Osteoblast (primary cell): Measurements from ENCODE around the gene TCOF1. TPM values are rescaled to one million over a fixed set of nuclear protein-coding genes. Genes with fewer than 3 reads are reported as not detected.

ENCODE experiments used
- DNase-seq: peaks from one replicate; pipeline ENCODE4 v3.0.0; 2011; ENCODE audit warnings: low spot score, mixed read lengths; ENCODE audit not compliant: insufficient read length; ENCODE audit errors: missing footprints
- H2AFZ ChIP-seq: 2 replicates; pipeline ENCODE4 v1.6.0; 2011; ENCODE audit warnings: mild to moderate bottlenecking, low read length
- H3K27ac ChIP-seq: 2 replicates; pipeline ENCODE4 v1.5.1; 2011; ENCODE audit warnings: mild to moderate bottlenecking, low read depth, low read length, moderate library complexity
- H3K27me3 ChIP-seq: 2 replicates; pipeline ENCODE4 v1.6.0; 2012; ENCODE audit warnings: mild to moderate bottlenecking, control low read depth, inconsistent platforms, low read length, moderate library complexity; ENCODE audit not compliant: insufficient read depth
- H3K36me3 ChIP-seq: 2 replicates; pipeline ENCODE4 v1.5.1; 2011; ENCODE audit warnings: mild to moderate bottlenecking, low read length, control low read depth, moderate library complexity; ENCODE audit not compliant: insufficient read depth
- H3K4me1 ChIP-seq: 2 replicates; pipeline ENCODE4 v1.5.1; 2011; ENCODE audit warnings: mild to moderate bottlenecking, low read length, control low read depth, moderate library complexity; ENCODE audit not compliant: insufficient read depth
- H3K4me2 ChIP-seq: 2 replicates; pipeline ENCODE4 v1.6.0; 2011; ENCODE audit warnings: mild to moderate bottlenecking, low read length; ENCODE audit not compliant: insufficient read depth
- H3K4me3 ChIP-seq: fragments of 200-600 bp; sonication (generic); 3 replicates; pipeline ENCODE4 v1.5.1; 2012; ENCODE audit warnings: mild to moderate bottlenecking, low read length, inconsistent platforms; ENCODE audit not compliant: insufficient read depth
- H3K79me2 ChIP-seq: 2 replicates; pipeline ENCODE4 v1.6.0; 2012; ENCODE audit warnings: mild to moderate bottlenecking, low read length, control low read depth, inconsistent platforms; ENCODE audit not compliant: insufficient read depth
- H3K9me3 ChIP-seq: 2 replicates; pipeline ENCODE4 v1.5.1; 2011; ENCODE audit warnings: low read depth, low read length, control low read depth
- H4K20me1 ChIP-seq: 2 replicates; pipeline ENCODE4 v1.6.0; 2012; ENCODE audit warnings: mild to moderate bottlenecking, low read length, control low read depth; ENCODE audit not compliant: insufficient read depth
- CTCF ChIP-seq: IDR thresholded peaks from 2 replicates; pipeline ENCODE4 v1.5.1; 2011; ENCODE audit warnings: mild to moderate bottlenecking, low read depth, low read length, moderate library complexity; ENCODE audit errors: extremely low read depth
- total RNA-seq: library from RNA; depleted of rRNA; stranded (reverse); fragments of >200 nt; gene quantifications from 2 replicates; pipeline ENCODE4 v1.2.3, GENCODE V29; 2012

The TCOF1 gene
- total RNA-seq, 1 donor, result 12.3 TPM

DNA sequence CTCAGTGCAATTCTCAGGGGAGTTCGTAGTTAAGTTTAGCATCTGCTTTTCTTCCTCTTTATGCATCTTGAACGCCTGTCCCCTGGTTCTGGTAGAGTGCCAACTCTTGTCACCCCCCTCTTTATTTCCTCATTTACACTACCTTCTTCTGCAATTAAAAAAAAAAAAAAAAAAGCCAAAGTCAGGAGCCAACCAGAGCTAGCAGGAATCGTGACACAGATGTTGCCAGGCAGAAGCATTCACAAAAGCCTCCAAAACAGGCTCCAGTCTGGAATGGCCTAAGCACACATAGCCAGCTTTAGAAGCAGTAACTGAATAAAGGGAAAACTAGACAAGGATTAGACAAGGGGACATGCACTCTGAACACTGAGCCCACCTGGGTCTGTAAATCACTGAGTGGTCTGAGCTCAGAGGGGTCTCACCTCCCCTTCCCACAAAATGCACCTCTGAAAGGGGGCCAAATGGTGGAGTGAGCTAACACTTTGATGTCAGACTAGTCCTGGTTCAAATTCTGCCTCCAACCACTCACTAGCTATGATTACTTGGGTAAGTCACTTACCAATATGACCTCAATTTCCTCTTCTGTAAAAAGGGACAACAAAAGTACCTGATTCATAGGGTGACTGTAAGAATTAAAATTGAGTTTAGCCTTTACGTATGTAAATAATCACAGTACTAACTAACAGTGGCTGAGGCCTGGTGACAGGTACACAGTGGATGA is 53.2 kb downstream of the TCOF1 start:
- peak; percentile 90 for DNase-seq
- Histone ChIP-seq H4K20me1 (no peaks in the 10 kb centered on the region), H3K9me3 (no peaks in the 10 kb centered on the region), H3K27me3 (no peaks in the 10 kb centered on the region), H3K4me2 (peak overlapping the region; percentile 46), H3K4me3 (no peak overlapping the region), H2AFZ (peak overlapping the region; percentile 39), H3K79me2 (no peaks in the 10 kb centered on the region), H3K4me1 (peaks cover 8% of the 10 kb centered on the region), H3K36me3 (no peaks in the 10 kb centered on the region), H3K27ac (peak overlapping the region; percentile 29)
- TF ChIP-seq CTCF, result no peak

DNA sequence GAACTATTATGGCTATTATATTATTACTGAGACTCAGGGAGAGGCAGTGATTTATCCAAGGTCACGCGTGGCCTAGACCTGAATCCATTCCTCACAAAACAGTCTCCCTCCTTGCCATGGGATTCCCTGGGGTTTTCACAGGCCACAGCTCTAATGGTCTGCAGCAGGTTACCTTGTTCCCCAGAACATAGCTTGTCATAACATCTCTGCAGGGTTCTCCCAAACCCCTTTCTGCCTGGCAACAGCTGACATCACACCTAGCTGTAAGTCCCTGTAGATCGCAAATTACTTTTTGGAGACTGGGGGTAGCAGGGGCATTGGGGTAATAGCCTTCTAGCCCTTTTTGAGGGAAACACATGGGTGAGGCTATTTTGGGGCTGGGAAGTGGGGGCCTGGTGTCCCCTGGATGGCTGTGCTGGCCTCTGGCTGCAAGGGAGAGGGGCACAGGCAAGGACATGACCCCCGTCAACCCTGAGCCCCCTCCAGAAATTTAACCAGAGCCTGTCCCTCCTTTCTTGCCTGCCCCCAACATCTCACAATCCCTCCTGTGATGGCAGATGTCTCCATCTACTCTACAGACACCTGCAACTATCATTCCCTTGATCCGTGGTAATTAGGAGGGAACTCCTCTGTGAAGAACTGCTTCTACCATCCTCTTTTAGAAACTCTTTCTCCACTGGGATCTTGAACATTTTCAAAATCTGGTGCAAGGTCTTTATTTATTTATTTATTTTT is 53.9 kb downstream of the TCOF1 start:
- H3K4me1 ChIP-seq, result peaks cover 8% of the 10 kb centered on the region
- H3K9me3 ChIP-seq, result no peaks in the 10 kb centered on the region
- no peak for TF ChIP-seq CTCF
- H4K20me1 ChIP-seq, result no peaks in the 10 kb centered on the region
- H3K36me3 ChIP-seq, result no peaks in the 10 kb centered on the region
- H2AFZ ChIP-seq, result no peak overlapping the region
- H3K4me2 ChIP-seq, result peak overlapping the region; percentile 16
- DNase-seq, result peak; percentile 59
- no peaks in the 10 kb centered on the region for H3K27me3 ChIP-seq
- no peak overlapping the region for H3K4me3 ChIP-seq
- H3K27ac ChIP-seq, result peak overlapping the region; percentile 29
- no peaks in the 10 kb centered on the region for H3K79me2 ChIP-seq

DNA sequence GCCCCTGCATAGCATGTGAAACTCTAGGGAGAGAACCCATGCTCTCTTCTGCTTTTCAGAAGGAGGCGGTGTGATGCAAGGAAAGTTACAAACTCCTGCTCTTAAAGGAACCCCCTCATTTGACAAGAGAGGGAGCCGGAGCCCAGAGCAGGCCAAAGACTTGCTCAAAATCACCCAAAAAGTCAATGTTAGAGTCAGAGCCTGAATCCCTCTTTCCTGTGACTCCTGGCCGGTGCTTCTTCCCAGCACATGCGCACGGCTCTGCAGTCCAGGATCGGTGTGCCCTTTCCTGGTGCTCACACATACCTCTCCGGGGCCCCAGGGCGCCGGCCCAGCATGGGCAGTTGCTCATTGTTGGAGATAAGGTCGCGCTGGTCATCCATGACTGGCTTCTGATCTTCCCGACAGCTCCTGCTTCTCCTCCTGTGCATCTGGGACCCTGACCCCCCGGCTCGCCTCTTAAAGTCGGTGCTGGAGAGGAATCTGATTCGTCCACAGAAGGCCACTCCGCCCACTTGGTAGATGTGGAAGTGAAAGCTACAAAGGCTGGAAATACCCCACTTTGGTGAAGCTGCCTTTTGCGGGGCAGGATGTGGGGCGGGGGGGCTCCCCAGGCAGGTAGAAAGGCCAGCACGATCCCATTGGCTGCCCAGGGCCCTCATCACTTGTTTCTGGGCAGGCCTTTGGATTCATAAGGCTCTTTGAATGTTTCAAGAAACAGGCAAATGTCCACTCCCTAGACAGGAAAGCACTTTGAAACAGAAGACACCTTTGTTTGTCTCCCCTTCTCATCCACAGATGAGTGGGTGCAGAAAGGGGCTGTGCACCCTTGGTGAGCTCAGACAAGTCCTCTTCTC is 55.0 kb downstream of the TCOF1 start, which contains the start of gene CD74:
TSS of gene CD74 (minus strand) at position 592 of the 857 bp plus-strand sequence. CDS start at position 431, 161 bp downstream.
- peak within 1 kb of the TSS; percentile 93 for H2AFZ ChIP-seq
- H3K4me2 ChIP-seq, result peak within 1 kb of the TSS; percentile 84
- no peak for TF ChIP-seq CTCF
- peak within 1 kb of the TSS; percentile 73 for H3K4me3 ChIP-seq
- no peaks in the 10 kb centered on the region for H3K9me3 ChIP-seq
- no peaks in the 10 kb centered on the region for H3K27me3 ChIP-seq
- peak; percentile 60 for DNase-seq
- peaks cover 8% of the 10 kb centered on the region for H3K4me1 ChIP-seq
- H3K36me3 ChIP-seq, result no peaks in the 10 kb centered on the region
- H4K20me1 ChIP-seq, result no peaks in the 10 kb centered on the region
- peak within 1 kb of the TSS; percentile 54 for H3K27ac ChIP-seq
- no peaks in the 10 kb centered on the region for H3K79me2 ChIP-seq
